HepG2 (cell line): ENCODE measurements around the gene VARS2. TPM values are rescaled to one million over a fixed set of nuclear protein-coding genes. Genes with fewer than 3 reads are reported as not detected.

Source experiments
- ATAC-seq: fragments of 200-7000 bp; cut with Tn5 transposase; 3 replicates; pipeline ENCODE4 v1.9.1; 2020; ENCODE audit warnings: mild to moderate bottlenecking, moderate library complexity
- BruUV-seq: library from RNA; stranded (reverse); fragments of 400-500 nt; replicated peaks from 2 replicates; lab custom pipeline; 2021; lab: Mats Ljungman, UMichigan
- CTCF ChIA-PET: fragments of 300-600 bp; formaldehyde crosslinking; extraction: SDS; loops from one replicate; lab custom pipeline; 2021; ENCODE audit warnings: low total read pairs, inconsistent platforms, low intra/inter-chr PET ratio; lab: Yijun Ruan, JAX
- POLR2A ChIA-PET: fragments of 350-600 bp; sonication (Branson Sonifier 250); formaldehyde crosslinking; loops from one replicate; lab custom pipeline; 2020; ENCODE audit warnings: antibody characterized with exemption, inconsistent platforms; lab: Yijun Ruan, JAX
- DNase-seq: peaks from one replicate; pipeline ENCODE4 v3.0.0-alpha.2; 2015; ENCODE audit warnings: low spot score
- FAIRE-seq: peaks from 3 replicates; lab custom pipeline; 2011; peaks lifted over from hg19 to GRCh38; lab: Jason Lieb, UNC
- H2AFZ ChIP-seq: one replicate; pipeline ENCODE4 v1.6.1; 2011; ENCODE audit warnings: low read length, inconsistent platforms
- H3K27ac ChIP-seq: fragments of 300-600 bp; 3 replicates; pipeline ENCODE4 v1.8.0; 2011; ENCODE audit warnings: mixed run types, mild to moderate bottlenecking, mixed read lengths, low read length, inconsistent platforms; ENCODE audit not compliant: insufficient read depth; ENCODE audit errors: extremely low read length
- H3K27me3 ChIP-seq, 2 experiments: fragments of 200-600 bp in 1 of 2; 2 replicates in 1 of 2; 3 replicates in 1 of 2; pipeline versions ENCODE4 v1.6.0 to v1.8.0; 2011; ENCODE audit warnings: low read length in 2 of 2, mild to moderate bottlenecking in 2 of 2, moderate library complexity in 2 of 2, inconsistent platforms in 1 of 2; ENCODE audit not compliant: insufficient read depth in 2 of 2, control insufficient read depth in 1 of 2
- H3K36me3 ChIP-seq, 2 experiments: fragments of 200-600 bp in 1 of 2; replicated peaks in 1 of 2; 2 replicates in 1 of 2; 3 replicates in 1 of 2; pipeline versions ENCODE4 v1.5.1 to v1.8.0; 2011; ENCODE audit warnings: low read length in 2 of 2, inconsistent platforms in 1 of 2; ENCODE audit not compliant: insufficient read depth in 2 of 2, control insufficient read depth in 1 of 2
- H3K4me1 ChIP-seq: 2 replicates; pipeline ENCODE4 v1.5.1; 2012; ENCODE audit warnings: low read length, inconsistent platforms; ENCODE audit not compliant: insufficient read depth
- H3K4me2 ChIP-seq: 2 replicates; pipeline ENCODE4 v1.6.0; 2011; ENCODE audit warnings: low read depth, low read length, inconsistent platforms
- H3K4me3 ChIP-seq, 3 experiments: fragments of 200-600 bp in 1 of 3; sonication (generic), shearing (Covaris generic) in 1 of 3; replicated peaks in 1 of 3; 2 replicates each; pipeline ENCODE4 v1.5.1; 2011 to 2016; ENCODE audit warnings: low read length in 3 of 3, inconsistent platforms in 2 of 3, low read depth in 2 of 3, mild to moderate bottlenecking in 2 of 3, control low read depth in 1 of 3, mixed read lengths in 1 of 3; ENCODE audit not compliant: insufficient read depth in 1 of 3
- H3K79me2 ChIP-seq: one replicate; pipeline ENCODE4 v1.6.1; 2011; ENCODE audit warnings: low read length, inconsistent platforms; ENCODE audit not compliant: insufficient read depth
- H3K9ac ChIP-seq: 2 replicates; pipeline ENCODE4 v1.6.0; 2011; ENCODE audit warnings: mild to moderate bottlenecking, low read depth, low read length, inconsistent platforms; ENCODE audit not compliant: insufficient read depth
- H3K9me3 ChIP-seq: 2 replicates; pipeline ENCODE4 v1.5.1; 2012; ENCODE audit warnings: mild to moderate bottlenecking, low read length
- H4K20me1 ChIP-seq: 2 replicates; pipeline ENCODE4 v1.6.0; 2011; ENCODE audit warnings: inconsistent platforms, mild to moderate bottlenecking, low read length, moderate library complexity; ENCODE audit not compliant: insufficient read depth
- FOXJ3 ChIP-seq: sonication (generic); formaldehyde crosslinking; IDR thresholded peaks from 2 replicates; pipeline ENCODE4 v1.4.0; 2020; ENCODE audit warnings: missing genetic modification reagents, mild to moderate bottlenecking, borderline replicate concordance
- MBNL3 ChIP-seq: fragments of 250-450 bp; sonication (Bioruptor Pico); conservative IDR thresholded peaks from 2 replicates; pipeline ENCODE4 v1.8.0; 2022; ENCODE audit warnings: mild to moderate bottlenecking, inconsistent platforms
- PLRG1 ChIP-seq: fragments of 450-650 bp; conservative IDR thresholded peaks from 2 replicates; pipeline ENCODE4 v1.6.1; 2016
- PRPF4 ChIP-seq: fragments of 200-400 bp; formaldehyde crosslinking; IDR thresholded peaks from 2 replicates; pipeline ENCODE4 v1.6.1; 2016; ENCODE audit warnings: low read length, low read depth; ENCODE audit not compliant: poor library complexity, severe bottlenecking
- YEATS4 ChIP-seq: sonication (generic); formaldehyde crosslinking; IDR thresholded peaks from 2 replicates; pipeline ENCODE4 v1.4.0; 2020; ENCODE audit warnings: missing genetic modification reagents, borderline replicate concordance
- WGBS: methylation state at CpG from one replicate; pipeline ENCODE4 v1.1.6; 2017; ENCODE audit warnings: low lambda C conversion rate; 5-methylcytosine and 5-hydroxymethylcytosine counted together
- in situ Hi-C: cut with HindIII; loops from 2 replicates; pipeline ENCODE4 v1.10.0; 2017; ENCODE audit warnings: low pct_unique_long_range_greater_than_20kb; ENCODE audit not compliant: extremely low pct_ligation_motif_present
- intact Hi-C: fragments of 100-400 bp; cut with micrococcal nuclease; formaldehyde crosslinking; loops from one replicate; pipeline ENCODE4 v1.10.0; 2022; ENCODE audit not compliant: unreplicated experiment
- polyA plus RNA-seq, 8 experiments: library from polyadenylated mRNA; depleted of rRNA in 3 of 8; stranded (reverse) in 7 of 8; unstranded in 1 of 8; fragments of >200 nt; fragmentation: Illumina TruSeq in 4 of 8; extraction: Trizol in 4 of 8; gene quantifications; 2 replicates each; pipeline versions ENCODE4 v1.2.1 to v1.2.3, GENCODE V29; 2011 to 2016; ENCODE audit warnings: low read depth in 4 of 8, missing spikeins in 1 of 8, mixed read lengths in 1 of 8; ENCODE audit not compliant: insufficient read depth in 1 of 8
- total RNA-seq, 5 experiments: library from RNA; depleted of rRNA; stranded (reverse); fragments of >200 nt; fragmentation: Illumina TruSeq; extraction: Trizol; gene quantifications; 2 replicates each; pipeline ENCODE4 v1.2.3, GENCODE V29; 2016; ENCODE audit warnings: low read depth in 1 of 5
- TF ChIP-seq, protein P1 (sequence below): sonication (generic); formaldehyde crosslinking; IDR thresholded peaks from 2 replicates; pipeline ENCODE4 v1.5.1; 2020; ENCODE audit warnings: mild to moderate bottlenecking, missing genetic modification reagents, moderate library complexity
- TF ChIP-seq, protein P2 (sequence below): sonication (generic); formaldehyde crosslinking; IDR thresholded peaks from 2 replicates; pipeline ENCODE4 v1.4.0; 2020; ENCODE audit warnings: missing genetic modification reagents
- TF ChIP-seq, protein P3 (sequence below): sonication (generic); formaldehyde crosslinking; IDR thresholded peaks from 2 replicates; pipeline ENCODE4 v1.8.1; 2023; ENCODE audit warnings: mild to moderate bottlenecking, missing genetic modification reagents

Gene VARS2
- total and polyA plus RNA-seq, 2 of the 13 experiments (the other 11 are each of a cell fraction or from before 2014, with no cell fraction given) = 61.8 to 71.8 TPM

DNA sequence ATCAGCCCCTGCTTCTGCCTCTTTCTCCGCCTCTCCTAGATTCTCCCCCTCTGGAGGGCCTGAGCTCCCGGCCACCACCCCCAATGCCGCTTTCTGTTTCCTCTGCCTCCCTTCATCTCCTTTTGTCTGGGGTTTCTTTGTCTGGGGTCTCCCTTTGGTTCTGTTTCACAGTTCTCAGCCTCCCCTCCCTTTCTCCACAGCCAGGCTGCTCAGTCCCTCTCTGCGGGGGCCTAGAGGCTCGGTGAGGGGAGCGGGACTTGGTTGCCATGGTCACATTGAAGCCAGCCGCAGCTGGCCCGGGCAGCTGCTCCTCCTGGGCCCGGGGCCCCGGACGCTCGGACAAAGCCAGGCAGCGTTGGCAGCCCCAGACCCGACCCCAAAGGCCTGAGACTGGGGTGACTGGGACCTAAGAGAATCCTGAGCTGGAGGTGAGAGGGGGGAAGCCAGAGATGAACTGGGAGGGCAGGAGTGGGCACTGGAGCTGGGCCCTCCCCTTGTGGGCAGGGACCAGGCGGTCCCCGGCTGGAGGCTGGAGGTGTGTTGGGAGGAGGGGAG is 33.3 kb upstream of the VARS2 start (continued):
- TF ChIP-seq, protein P1, sequence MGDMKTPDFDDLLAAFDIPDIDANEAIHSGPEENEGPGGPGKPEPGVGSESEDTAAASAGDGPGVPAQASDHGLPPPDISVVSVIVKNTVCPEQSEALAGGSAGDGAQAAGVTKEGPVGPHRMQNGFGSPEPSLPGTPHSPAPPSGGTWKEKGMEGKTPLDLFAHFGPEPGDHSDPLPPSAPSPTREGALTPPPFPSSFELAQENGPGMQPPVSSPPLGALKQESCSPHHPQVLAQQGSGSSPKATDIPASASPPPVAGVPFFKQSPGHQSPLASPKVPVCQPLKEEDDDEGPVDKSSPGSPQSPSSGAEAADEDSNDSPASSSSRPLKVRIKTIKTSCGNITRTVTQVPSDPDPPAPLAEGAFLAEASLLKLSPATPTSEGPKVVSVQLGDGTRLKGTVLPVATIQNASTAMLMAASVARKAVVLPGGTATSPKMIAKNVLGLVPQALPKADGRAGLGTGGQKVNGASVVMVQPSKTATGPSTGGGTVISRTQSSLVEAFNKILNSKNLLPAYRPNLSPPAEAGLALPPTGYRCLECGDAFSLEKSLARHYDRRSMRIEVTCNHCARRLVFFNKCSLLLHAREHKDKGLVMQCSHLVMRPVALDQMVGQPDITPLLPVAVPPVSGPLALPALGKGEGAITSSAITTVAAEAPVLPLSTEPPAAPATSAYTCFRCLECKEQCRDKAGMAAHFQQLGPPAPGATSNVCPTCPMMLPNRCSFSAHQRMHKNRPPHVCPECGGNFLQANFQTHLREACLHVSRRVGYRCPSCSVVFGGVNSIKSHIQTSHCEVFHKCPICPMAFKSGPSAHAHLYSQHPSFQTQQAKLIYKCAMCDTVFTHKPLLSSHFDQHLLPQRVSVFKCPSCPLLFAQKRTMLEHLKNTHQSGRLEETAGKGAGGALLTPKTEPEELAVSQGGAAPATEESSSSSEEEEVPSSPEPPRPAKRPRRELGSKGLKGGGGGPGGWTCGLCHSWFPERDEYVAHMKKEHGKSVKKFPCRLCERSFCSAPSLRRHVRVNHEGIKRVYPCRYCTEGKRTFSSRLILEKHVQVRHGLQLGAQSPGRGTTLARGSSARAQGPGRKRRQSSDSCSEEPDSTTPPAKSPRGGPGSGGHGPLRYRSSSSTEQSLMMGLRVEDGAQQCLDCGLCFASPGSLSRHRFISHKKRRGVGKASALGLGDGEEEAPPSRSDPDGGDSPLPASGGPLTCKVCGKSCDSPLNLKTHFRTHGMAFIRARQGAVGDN = peak; percentile 17; the same call in 1 of the 2 replicates
- TF ChIP-seq, all 625 proteins: peak for 6

DNA sequence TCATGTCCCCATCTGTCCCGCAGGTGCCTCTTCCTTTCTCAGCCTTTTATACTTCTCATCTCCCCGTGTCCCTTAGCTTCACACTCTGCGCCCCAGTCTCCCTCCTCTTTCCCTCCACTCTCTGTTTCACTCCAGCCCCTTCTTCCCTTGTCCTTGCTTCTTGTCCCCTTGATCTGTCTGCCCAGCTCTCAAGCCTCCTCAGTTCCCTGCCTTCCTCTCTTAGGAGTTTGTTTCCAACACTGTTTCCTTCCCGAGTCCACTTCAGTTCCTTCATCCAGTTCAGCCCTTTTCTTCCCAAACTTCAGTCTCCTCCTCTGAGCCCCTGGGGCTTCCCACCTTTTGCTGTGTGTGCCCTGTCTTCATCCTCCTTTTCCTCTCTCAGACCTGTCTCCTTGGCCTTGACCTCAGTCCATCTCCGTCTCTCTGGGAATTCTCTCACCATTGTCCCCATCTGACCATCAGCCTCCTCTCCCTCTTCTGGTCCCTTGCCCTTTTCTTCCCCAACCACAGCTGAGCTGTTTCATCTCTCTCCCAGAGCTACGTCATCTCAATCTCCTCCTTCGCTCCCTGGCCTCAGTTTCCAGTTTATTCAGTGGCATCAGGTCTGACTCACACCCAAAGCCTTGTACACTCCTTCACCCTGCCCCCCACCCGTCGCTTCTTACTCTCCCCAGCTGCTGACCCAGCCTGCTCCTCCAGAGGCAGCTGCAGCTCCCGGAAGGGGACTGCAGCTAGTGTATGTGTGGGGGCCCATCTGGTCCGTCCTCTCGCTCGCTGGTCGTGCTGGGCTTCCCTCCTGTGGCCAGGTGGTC is 32.4 kb upstream of the VARS2 start:
- no peak overlapping the region for H3K27ac ChIP-seq
- CTCF ChIA-PET = interaction anchor here (1.1 kb wide), 1 partner anchor 53 kb away, joined by 3 read pairs; no protein-coding TSS in a partner anchor
- H3K79me2 ChIP-seq = peaks cover 12% of the 10 kb centered on the region
- DNase-seq = no peak
- no TSS peak for BruUV-seq
- intact Hi-C loops = no loop called here
- no peak for FAIRE-seq
- in situ Hi-C loops = no loop called here
- no peak for ATAC-seq
- H4K20me1 ChIP-seq = peaks cover 2% of the 10 kb centered on the region; the same call in 1 of the 2 replicates
- POLR2A ChIA-PET = interaction anchor here (1.2 to 5.9 kb wide), 11 partner anchors 18 to 160 kb away, joined by 3 to 45 read pairs (median 5); partner anchors contain the start of genes GTF2H4, IER3 and VARS2
- no peaks in the 10 kb centered on the region for H3K36me3 ChIP-seq
- H3K9ac ChIP-seq = 0 out of 2 replicates have a peak overlapping the region, but pooled peaks have one; percentile 2
- peaks cover 6 to 34% of the 10 kb centered on the region in 2 experiments for H3K27me3 ChIP-seq
- H3K4me3 ChIP-seq = peak overlapping the region in 1 of 3 experiments; percentile 91; a peak in 3 of 6 replicates
- peak overlapping the region; percentile 90 for H3K4me2 ChIP-seq
- no peaks in the 10 kb centered on the region for H3K9me3 ChIP-seq
- 38% methylated on average over 14 of the region's 14 CpGs for WGBS
- peaks cover 71% of the 10 kb centered on the region for H3K4me1 ChIP-seq
- no peak overlapping the region for H2AFZ ChIP-seq
- TF ChIP-seq PRPF4 = no peak
- TF ChIP-seq, protein P2, sequence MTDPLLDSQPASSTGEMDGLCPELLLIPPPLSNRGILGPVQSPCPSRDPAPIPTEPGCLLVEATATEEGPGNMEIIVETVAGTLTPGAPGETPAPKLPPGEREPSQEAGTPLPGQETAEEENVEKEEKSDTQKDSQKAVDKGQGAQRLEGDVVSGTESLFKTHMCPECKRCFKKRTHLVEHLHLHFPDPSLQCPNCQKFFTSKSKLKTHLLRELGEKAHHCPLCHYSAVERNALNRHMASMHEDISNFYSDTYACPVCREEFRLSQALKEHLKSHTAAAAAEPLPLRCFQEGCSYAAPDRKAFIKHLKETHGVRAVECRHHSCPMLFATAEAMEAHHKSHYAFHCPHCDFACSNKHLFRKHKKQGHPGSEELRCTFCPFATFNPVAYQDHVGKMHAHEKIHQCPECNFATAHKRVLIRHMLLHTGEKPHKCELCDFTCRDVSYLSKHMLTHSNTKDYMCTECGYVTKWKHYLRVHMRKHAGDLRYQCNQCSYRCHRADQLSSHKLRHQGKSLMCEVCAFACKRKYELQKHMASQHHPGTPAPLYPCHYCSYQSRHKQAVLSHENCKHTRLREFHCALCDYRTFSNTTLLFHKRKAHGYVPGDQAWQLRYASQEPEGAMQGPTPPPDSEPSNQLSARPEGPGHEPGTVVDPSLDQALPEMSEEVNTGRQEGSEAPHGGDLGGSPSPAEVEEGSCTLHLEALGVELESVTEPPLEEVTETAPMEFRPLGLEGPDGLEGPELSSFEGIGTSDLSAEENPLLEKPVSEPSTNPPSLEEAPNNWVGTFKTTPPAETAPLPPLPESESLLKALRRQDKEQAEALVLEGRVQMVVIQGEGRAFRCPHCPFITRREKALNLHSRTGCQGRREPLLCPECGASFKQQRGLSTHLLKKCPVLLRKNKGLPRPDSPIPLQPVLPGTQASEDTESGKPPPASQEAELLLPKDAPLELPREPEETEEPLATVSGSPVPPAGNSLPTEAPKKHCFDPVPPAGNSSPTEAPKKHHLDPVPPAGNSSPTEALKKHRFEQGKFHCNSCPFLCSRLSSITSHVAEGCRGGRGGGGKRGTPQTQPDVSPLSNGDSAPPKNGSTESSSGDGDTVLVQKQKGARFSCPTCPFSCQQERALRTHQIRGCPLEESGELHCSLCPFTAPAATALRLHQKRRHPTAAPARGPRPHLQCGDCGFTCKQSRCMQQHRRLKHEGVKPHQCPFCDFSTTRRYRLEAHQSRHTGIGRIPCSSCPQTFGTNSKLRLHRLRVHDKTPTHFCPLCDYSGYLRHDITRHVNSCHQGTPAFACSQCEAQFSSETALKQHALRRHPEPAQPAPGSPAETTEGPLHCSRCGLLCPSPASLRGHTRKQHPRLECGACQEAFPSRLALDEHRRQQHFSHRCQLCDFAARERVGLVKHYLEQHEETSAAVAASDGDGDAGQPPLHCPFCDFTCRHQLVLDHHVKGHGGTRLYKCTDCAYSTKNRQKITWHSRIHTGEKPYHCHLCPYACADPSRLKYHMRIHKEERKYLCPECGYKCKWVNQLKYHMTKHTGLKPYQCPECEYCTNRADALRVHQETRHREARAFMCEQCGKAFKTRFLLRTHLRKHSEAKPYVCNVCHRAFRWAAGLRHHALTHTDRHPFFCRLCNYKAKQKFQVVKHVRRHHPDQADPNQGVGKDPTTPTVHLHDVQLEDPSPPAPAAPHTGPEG (CRISPR knock-in tag) = no peak
- TF ChIP-seq FOXJ3 (CRISPR knock-in tag) = no peak
- no peak for TF ChIP-seq YEATS4 (CRISPR knock-in tag)
- TF ChIP-seq PLRG1 = no peak
- TF ChIP-seq, protein P3, sequence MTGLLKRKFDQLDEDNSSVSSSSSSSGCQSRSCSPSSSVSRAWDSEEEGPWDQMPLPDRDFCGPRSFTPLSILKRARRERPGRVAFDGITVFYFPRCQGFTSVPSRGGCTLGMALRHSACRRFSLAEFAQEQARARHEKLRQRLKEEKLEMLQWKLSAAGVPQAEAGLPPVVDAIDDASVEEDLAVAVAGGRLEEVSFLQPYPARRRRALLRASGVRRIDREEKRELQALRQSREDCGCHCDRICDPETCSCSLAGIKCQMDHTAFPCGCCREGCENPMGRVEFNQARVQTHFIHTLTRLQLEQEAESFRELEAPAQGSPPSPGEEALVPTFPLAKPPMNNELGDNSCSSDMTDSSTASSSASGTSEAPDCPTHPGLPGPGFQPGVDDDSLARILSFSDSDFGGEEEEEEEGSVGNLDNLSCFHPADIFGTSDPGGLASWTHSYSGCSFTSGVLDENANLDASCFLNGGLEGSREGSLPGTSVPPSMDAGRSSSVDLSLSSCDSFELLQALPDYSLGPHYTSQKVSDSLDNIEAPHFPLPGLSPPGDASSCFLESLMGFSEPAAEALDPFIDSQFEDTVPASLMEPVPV (CRISPR knock-in tag) = no peak
- no peak for TF ChIP-seq MBNL3 (CRISPR knock-in tag)
